IMR-90 (cell line): Measurements from ENCODE around the gene TRAPPC8. TPM values are rescaled to one million over a fixed set of nuclear protein-coding genes. Genes with fewer than 3 reads are reported as not detected.

Experiments used
- ATAC-seq: fragments of 200-7000 bp; cut with Tn5 transposase; 2 replicates; pipeline ENCODE4 v1.9.1; 2020; ENCODE audit warnings: low read depth, mild to moderate bottlenecking, moderate library complexity
- BruUV-seq: library from RNA; stranded (reverse); fragments of 400-500 nt; replicated peaks from 2 replicates; lab custom pipeline; 2021; lab: Mats Ljungman, UMichigan
- CTCF ChIA-PET: fragments of 300-600 bp; formaldehyde crosslinking; extraction: SDS; loops from one replicate; lab custom pipeline; 2021; ENCODE audit warnings: antibody characterized with exemption; lab: Yijun Ruan, JAX
- POLR2A ChIA-PET: fragments of 300-600 bp; sonication (Branson Sonifier 250); formaldehyde crosslinking; loops from one replicate; lab custom pipeline; 2022; ENCODE audit warnings: antibody characterized with exemption; ENCODE audit not compliant: unreplicated experiment; lab: Charles Lee
- DNase-seq: peaks from one replicate; pipeline ENCODE4 v3.0.0; 2013
- H2AFZ ChIP-seq: replicated peaks from 2 replicates; pipeline ENCODE3; 2013; ENCODE audit warnings: low read length, mild to moderate bottlenecking; ENCODE audit not compliant: poor library complexity
- H2AK5ac ChIP-seq: 2 replicates; pipeline ENCODE4 v1.6.1; 2013; ENCODE audit warnings: low read depth, low read length, inconsistent platforms
- H2AK9ac ChIP-seq: replicated peaks from 2 replicates; pipeline ENCODE3; 2013; ENCODE audit warnings: mild to moderate bottlenecking, low read depth, low read length, moderate library complexity; ENCODE audit not compliant: poor library complexity
- H2BK120ac ChIP-seq: 2 replicates; pipeline ENCODE4 v1.6.1; 2013; ENCODE audit warnings: low read depth, low read length, inconsistent platforms
- H2BK15ac ChIP-seq: 3 replicates; pipeline ENCODE4 v1.6.1; 2013; ENCODE audit warnings: low read depth, low read length, inconsistent platforms
- H2BK20ac ChIP-seq: 2 replicates; pipeline ENCODE4 v1.6.1; 2013; ENCODE audit warnings: low read depth, mild to moderate bottlenecking, inconsistent platforms, low read length, moderate library complexity
- H2BK5ac ChIP-seq: 2 replicates; pipeline ENCODE4 v1.6.1; 2013; ENCODE audit warnings: mild to moderate bottlenecking, low read depth, low read length, inconsistent platforms; ENCODE audit not compliant: poor library complexity, severe bottlenecking
- H3K14ac ChIP-seq: replicated peaks from 2 replicates; pipeline ENCODE4 v1.6.1; 2013; ENCODE audit warnings: low read depth, low read length, inconsistent platforms
- H3K18ac ChIP-seq: 2 replicates; pipeline ENCODE4 v1.6.1; 2013; ENCODE audit warnings: low read depth, low read length, control low read depth
- H3K23ac ChIP-seq: 2 replicates; pipeline ENCODE4 v1.6.1; 2013; ENCODE audit warnings: low read depth, low read length, inconsistent platforms
- H3K27ac ChIP-seq: 2 replicates; pipeline ENCODE4 v1.5.1; 2013; ENCODE audit warnings: mild to moderate bottlenecking, control low read depth, low read length; ENCODE audit not compliant: insufficient read depth
- H3K27me3 ChIP-seq: 2 replicates; pipeline ENCODE4 v1.6.1; 2013; ENCODE audit warnings: low read length; ENCODE audit not compliant: control insufficient read depth, insufficient read depth
- H3K36me3 ChIP-seq: 2 replicates; pipeline ENCODE4 v1.6.1; 2013; ENCODE audit warnings: low read length, mixed read lengths; ENCODE audit not compliant: control insufficient read depth, insufficient read depth
- H3K4ac ChIP-seq: 2 replicates; pipeline ENCODE4 v1.6.1; 2013; ENCODE audit warnings: low read depth, low read length, inconsistent platforms
- H3K4me1 ChIP-seq: 2 replicates; pipeline ENCODE4 v1.6.1; 2013; ENCODE audit warnings: low read length, mixed read lengths; ENCODE audit not compliant: control insufficient read depth, insufficient read depth
- H3K4me2 ChIP-seq: 2 replicates; pipeline ENCODE4 v1.6.1; 2013; ENCODE audit warnings: low read depth, mild to moderate bottlenecking, control low read depth, low read length, moderate library complexity
- H3K4me3 ChIP-seq: 2 replicates; pipeline ENCODE4 v1.5.1; 2013; ENCODE audit warnings: low read depth, mild to moderate bottlenecking, control low read depth, low read length, moderate library complexity; ENCODE audit not compliant: insufficient read depth
- H3K56ac ChIP-seq: 2 replicates; pipeline ENCODE4 v1.6.1; 2013; ENCODE audit warnings: low read length, inconsistent platforms; ENCODE audit not compliant: insufficient read depth; ENCODE audit errors: extremely low read depth
- H3K79me1 ChIP-seq, 2 experiments: 2 replicates each; pipeline ENCODE4 v1.6.1; 2013; ENCODE audit warnings: low read length in 2 of 2, inconsistent platforms in 1 of 2, low read depth in 1 of 2
- H3K9ac ChIP-seq: 2 replicates; pipeline ENCODE4 v1.6.1; 2013; ENCODE audit warnings: low read depth, low read length, control low read depth
- H3K9me1 ChIP-seq: 2 replicates; pipeline ENCODE4 v1.6.1; 2013; ENCODE audit warnings: low read length, inconsistent platforms; ENCODE audit not compliant: insufficient read depth
- H3K9me3 ChIP-seq: 2 replicates; pipeline ENCODE4 v1.6.1; 2013; ENCODE audit warnings: low read length; ENCODE audit not compliant: control insufficient read depth, insufficient read depth
- H4K20me1 ChIP-seq: 2 replicates; pipeline ENCODE4 v1.6.1; 2013; ENCODE audit warnings: low read length, inconsistent platforms; ENCODE audit not compliant: insufficient read depth
- H4K5ac ChIP-seq: 2 replicates; pipeline ENCODE4 v1.6.1; 2013; ENCODE audit warnings: mild to moderate bottlenecking, low read depth, low read length, control low read depth
- H4K8ac ChIP-seq, 2 experiments: 2 replicates each; pipeline ENCODE4 v1.6.1; 2013; ENCODE audit warnings: low read depth in 2 of 2, low read length in 2 of 2, control low read depth in 1 of 2, inconsistent platforms in 1 of 2
- H4K91ac ChIP-seq: 2 replicates; pipeline ENCODE4 v1.6.1; 2013; ENCODE audit warnings: low read depth, low read length, inconsistent platforms; ENCODE audit not compliant: insufficient read depth
- BHLHE40 ChIP-seq: fragments of 150-350 bp; IDR thresholded peaks from 2 replicates; pipeline ENCODE4 v1.6.1; 2016; ENCODE audit warnings: mild to moderate bottlenecking, low read depth, low read length
- CEBPB ChIP-seq: IDR thresholded peaks from 2 replicates; pipeline ENCODE4 v1.6.1; 2012; ENCODE audit warnings: low read depth, low read length, improper control_type of control experiment
- CHD1 ChIP-seq: IDR thresholded peaks from 2 replicates; pipeline ENCODE4 v1.6.1; 2012; ENCODE audit warnings: low read depth, low read length, improper control_type of control experiment
- CTCF ChIP-seq: conservative IDR thresholded peaks from 2 replicates; pipeline ENCODE4 v1.5.1; 2012; ENCODE audit warnings: mild to moderate bottlenecking, low read depth, low read length, improper control_type of control experiment
- ELK1 ChIP-seq: fragments of 150-350 bp; IDR thresholded peaks from 2 replicates; pipeline ENCODE4 v1.6.1; 2016; ENCODE audit warnings: low read depth, mild to moderate bottlenecking, low read length, moderate library complexity, borderline replicate concordance
- FOS ChIP-seq: fragments of 150-350 bp; IDR thresholded peaks from 2 replicates; pipeline ENCODE4 v1.6.1; 2016; ENCODE audit warnings: low read depth, low read length
- MAFK ChIP-seq: IDR thresholded peaks from 2 replicates; pipeline ENCODE4 v1.6.1; 2012; ENCODE audit warnings: low read depth, low read length, improper control_type of control experiment
- MAZ ChIP-seq: IDR thresholded peaks from 2 replicates; pipeline ENCODE4 v1.6.1; 2012; ENCODE audit warnings: low read depth, mild to moderate bottlenecking, low read length, improper control_type of control experiment, moderate library complexity, borderline replicate concordance
- MXI1 ChIP-seq: IDR thresholded peaks from 2 replicates; pipeline ENCODE4 v1.6.1; 2012; ENCODE audit warnings: low read depth, mild to moderate bottlenecking, low read length, moderate library complexity, borderline replicate concordance
- NFE2L2 ChIP-seq: fragments of 150-350 bp; IDR thresholded peaks from 2 replicates; pipeline ENCODE4 v1.6.1; 2016; ENCODE audit warnings: low read depth, mild to moderate bottlenecking, low read length
- POLR2A ChIP-seq: IDR thresholded peaks from 2 replicates; pipeline ENCODE4 v1.6.1; 2012; ENCODE audit warnings: mild to moderate bottlenecking, low read depth, low read length
- RAD21 ChIP-seq: IDR thresholded peaks from 2 replicates; pipeline ENCODE4 v1.6.1; 2012; ENCODE audit warnings: low read length, improper control_type of control experiment
- RCOR1 ChIP-seq: IDR thresholded peaks from 2 replicates; pipeline ENCODE4 v1.6.1; 2012; ENCODE audit warnings: mild to moderate bottlenecking, low read length, improper control_type of control experiment; ENCODE audit not compliant: insufficient replicate concordance
- RFX5 ChIP-seq: IDR thresholded peaks from 2 replicates; pipeline ENCODE4 v1.8.0; 2012; ENCODE audit warnings: low read depth, mild to moderate bottlenecking, low read length, moderate library complexity
- SMC3 ChIP-seq: fragments of 150-350 bp; IDR thresholded peaks from 2 replicates; pipeline ENCODE4 v1.6.1; 2016; ENCODE audit warnings: low read depth, mild to moderate bottlenecking, antibody characterized with exemption, low read length, moderate library complexity
- USF2 ChIP-seq: fragments of 150-350 bp; IDR thresholded peaks from 2 replicates; pipeline ENCODE4 v1.6.1; 2017; ENCODE audit warnings: mild to moderate bottlenecking, antibody characterized with exemption, low read length, low read depth
- dilution Hi-C: fragments of 300-500 bp; cut with HindIII; formaldehyde crosslinking; loops from one replicate; pipeline ENCODE4 v1.14.3; 2018; ENCODE audit warnings: low sequenced_read_pairs; ENCODE audit not compliant: unreplicated experiment
- in situ Hi-C: fragments of 300-500 bp; cut with MboI; formaldehyde crosslinking; loops from 3 replicates; pipeline ENCODE4 v1.14.3; 2019; ENCODE audit warnings: low sequenced_read_pairs, inconsistent platforms, mixed read lengths
- intact Hi-C: fragments of 100-400 bp; cut with micrococcal nuclease; formaldehyde crosslinking; loops from 2 replicates; pipeline ENCODE4 v1.10.0; 2022
- polyA plus RNA-seq, 3 experiments: library from polyadenylated mRNA; depleted of rRNA; stranded (reverse); fragments of >200 nt; gene quantifications; 2 replicates each; pipeline ENCODE4 v1.2.3, GENCODE V29; 2012; ENCODE audit warnings: low replicate concordance in 1 of 3
- total RNA-seq: library from RNA; depleted of rRNA; stranded (reverse); fragments of >200 nt; gene quantifications from 2 replicates; pipeline ENCODE4 v1.2.3, GENCODE V29; 2012

Gene TRAPPC8
- total and polyA plus RNA-seq, 2 of the 4 experiments (the other 2 are of a cell fraction): 21.8 to 54.3 TPM

GRCh38 chr18:31929273-31929672, 13.7 kb downstream of the TRAPPC8 start:
- Histone ChIP-seq H2BK15ac (no peak overlapping the region), H3K23ac (no peak overlapping the region), H3K18ac (no peak overlapping the region), H4K5ac (no peak overlapping the region), H3K9ac (no peak overlapping the region), H2BK120ac (no peak overlapping the region), H3K27ac (no peak overlapping the region), H3K4ac (no peak overlapping the region), H3K36me3 (peaks cover 14% of the 10 kb centered on the region), H3K4me3 (no peak overlapping the region), H3K79me1 (peaks cover 22 to 36% of the 10 kb centered on the region in 2 experiments), H3K4me2 (no peak overlapping the region), H4K20me1 (peaks cover 12% of the 10 kb centered on the region; the same call in 1 of the 2 replicates), H2AK5ac (no peak overlapping the region), H3K27me3 (no peaks in the 10 kb centered on the region), H3K9me3 (no peaks in the 10 kb centered on the region), H4K91ac (no peak overlapping the region), H3K9me1 (0 out of 2 replicates have a peak, but pooled peaks cover 8% of the 10 kb centered on the region), H2AK9ac (no peak overlapping the region), H4K8ac (no peak overlapping the region), H3K4me1 (peaks cover 2% of the 10 kb centered on the region), H2BK5ac (no peak overlapping the region), H2BK20ac (no peak overlapping the region), H2AFZ (no peak overlapping the region), H3K14ac (no peak overlapping the region), H3K56ac (no peak overlapping the region)
- no TSS peak for BruUV-seq
- intact Hi-C loops (no loop called here), dilution Hi-C loops (no loop called here), in situ Hi-C loops (no loop called here)
- ATAC-seq (no peak), DNase-seq (no peak)
- ChIA-PET POLR2A (no interaction called here), CTCF (no interaction called here)
- no peak for TF ChIP-seq SMC3
- TF ChIP-seq BHLHE40: no peak
- TF ChIP-seq USF2: no peak
- no peak for TF ChIP-seq NFE2L2
- TF ChIP-seq MXI1: no peak
- no peak for TF ChIP-seq ELK1
- TF ChIP-seq RFX5: no peak
- no peak for TF ChIP-seq RAD21
- no peak for TF ChIP-seq MAFK
- TF ChIP-seq RCOR1: no peak
- TF ChIP-seq POLR2A: no peak
- TF ChIP-seq CEBPB: no peak
- TF ChIP-seq FOS: no peak
- no peak for TF ChIP-seq MAZ
- TF ChIP-seq CHD1: no peak
- no peak for TF ChIP-seq CTCF
